ENCODE data around the gene SLC6A19. TPM values are rescaled to one million over a fixed set of nuclear protein-coding genes. Genes with fewer than 3 reads are reported as not detected.

Gene SLC6A19
- total and polyA plus RNA-seq, 2 of the 13 experiments (the other 11 are each of a cell fraction or from before 2014, with no cell fraction given), result 0.02 TPM; not detected in 1

- in situ Hi-C loops (cut with HindIII; ENCODE audit: extremely low pct_ligation_motif_present, low pct_unique_long_range_greater_than_20kb) (no loop called here), intact Hi-C loops (cut with micrococcal nuclease; ENCODE audit: unreplicated experiment) (no loop called here)
- 65% methylated on average over 5 of the region's 7 CpGs for WGBS (ENCODE audit: low lambda C conversion rate)
- no TSS peak for BruUV-seq (replicated peaks)
- Histone ChIP-seq H3K4me1 (ENCODE audit: insufficient read depth, low read length) (peaks cover 28% of the 10 kb centered on the region), H3K9me3 (ENCODE audit: low read length) (no peaks in the 10 kb centered on the region), H3K27me3 (ENCODE audit: control insufficient read depth in 1 of 2, insufficient read depth in 2 of 2, low read length in 2 of 2) (peaks cover 3 to 54% of the 10 kb centered on the region in 2 experiments; a peak in 4 of 5 replicates), H3K4me2 (ENCODE audit: low read depth, low read length) (no peak overlapping the region), H4K20me1 (ENCODE audit: insufficient read depth, low read length) (no peaks in the 10 kb centered on the region), H3K4me3 (replicated peaks in 1 of 3; ENCODE audit: insufficient read depth in 1 of 3, low read depth in 2 of 3, low read length in 3 of 3) (no peak overlapping the region), H3K27ac (ENCODE audit: extremely low read length, insufficient read depth, low read length) (no peak overlapping the region), H3K9ac (ENCODE audit: insufficient read depth, low read depth, low read length) (no peak overlapping the region), H3K36me3 (replicated peaks in 1 of 2; ENCODE audit: control insufficient read depth in 1 of 2, insufficient read depth in 2 of 2, low read length in 2 of 2) (no peaks in the 10 kb centered on the region), H2AFZ (ENCODE audit: low read length) (no peak overlapping the region), H3K79me2 (ENCODE audit: insufficient read depth, low read length) (no peaks in the 10 kb centered on the region)
- DNase-seq (ENCODE audit: low spot score) (no peak), FAIRE-seq (no peak), ATAC-seq (no peak)
- no peak for TF ChIP-seq RBM39 (IDR thresholded peaks at IDR 0.05; ENCODE audit: low read depth, low read length, poor library complexity, severe bottlenecking)
- no peak for TF ChIP-seq ZNF446 (CRISPR knock-in tag; IDR thresholded peaks at IDR 0.05)
- TF ChIP-seq, protein P1, sequence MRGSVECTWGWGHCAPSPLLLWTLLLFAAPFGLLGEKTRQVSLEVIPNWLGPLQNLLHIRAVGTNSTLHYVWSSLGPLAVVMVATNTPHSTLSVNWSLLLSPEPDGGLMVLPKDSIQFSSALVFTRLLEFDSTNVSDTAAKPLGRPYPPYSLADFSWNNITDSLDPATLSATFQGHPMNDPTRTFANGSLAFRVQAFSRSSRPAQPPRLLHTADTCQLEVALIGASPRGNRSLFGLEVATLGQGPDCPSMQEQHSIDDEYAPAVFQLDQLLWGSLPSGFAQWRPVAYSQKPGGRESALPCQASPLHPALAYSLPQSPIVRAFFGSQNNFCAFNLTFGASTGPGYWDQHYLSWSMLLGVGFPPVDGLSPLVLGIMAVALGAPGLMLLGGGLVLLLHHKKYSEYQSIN (CRISPR knock-in tag; IDR thresholded peaks at IDR 0.05; ENCODE audit: borderline replicate concordance), result no peak
- TF ChIP-seq FOXP1 (IDR thresholded peaks at IDR 0.05), result 0 out of 2 replicates have a peak, but pooled peaks have one; percentile 6
- no peak for TF ChIP-seq FOXP1 (CRISPR knock-in tag; IDR thresholded peaks at IDR 0.05)
- ChIA-PET POLR2A (no interaction called here), CTCF (ENCODE audit: low intra/inter-chr PET ratio, low total read pairs) (no interaction called here)
Measured at GRCh38 chr5:1197876-1198666, 3.3 kb upstream of the SLC6A19 start.

DNA sequence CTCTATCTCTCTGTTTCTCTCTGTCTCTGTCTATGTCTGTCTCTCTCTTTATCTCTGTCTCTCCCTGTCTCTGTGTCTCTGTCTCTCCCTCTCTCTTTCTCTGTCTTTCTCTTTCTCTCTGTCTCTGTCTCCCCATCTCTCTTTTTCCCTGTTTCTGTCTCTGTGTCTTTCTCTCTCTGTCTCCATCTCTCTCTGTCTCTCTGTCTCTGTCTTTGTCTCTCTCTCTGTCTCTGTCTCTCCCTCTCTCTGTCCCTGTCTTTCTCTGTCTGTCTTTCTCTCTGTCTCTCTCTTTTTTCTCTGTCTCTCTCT, 2.1 kb upstream of the SLC6A19 start:
- CTCF ChIA-PET (ENCODE audit: low intra/inter-chr PET ratio, low total read pairs), result no interaction called here
- H3K27me3 ChIP-seq (ENCODE audit: control insufficient read depth in 1 of 2, insufficient read depth in 2 of 2, low read length in 2 of 2), result peaks cover 1 to 56% of the 10 kb centered on the region in 2 experiments; a peak in 4 of 5 replicates

More for the DNA sequence above, 2.1 kb upstream of the SLC6A19 start:
- FAIRE-seq (no peak), ATAC-seq (no peak), DNase-seq (ENCODE audit: low spot score) (no peak)
- no peaks in the 10 kb centered on the region for H3K9me3 ChIP-seq (ENCODE audit: low read length)
- H4K20me1 ChIP-seq (ENCODE audit: insufficient read depth, low read length), result no peaks in the 10 kb centered on the region
- intact Hi-C loops (cut with micrococcal nuclease; ENCODE audit: unreplicated experiment) (no loop called here), in situ Hi-C loops (cut with HindIII; ENCODE audit: extremely low pct_ligation_motif_present, low pct_unique_long_range_greater_than_20kb) (no loop called here)
- BruUV-seq (replicated peaks), result no TSS peak
- no peaks in the 10 kb centered on the region for H3K79me2 ChIP-seq (ENCODE audit: insufficient read depth, low read length)
- POLR2A ChIA-PET, result no interaction called here
- no peak overlapping the region for H3K9ac ChIP-seq (ENCODE audit: insufficient read depth, low read depth, low read length)
- no peak overlapping the region for H3K27ac ChIP-seq (ENCODE audit: extremely low read length, insufficient read depth, low read length)
- H3K4me3 ChIP-seq (replicated peaks in 1 of 3; ENCODE audit: insufficient read depth in 1 of 3, low read depth in 2 of 3, low read length in 3 of 3), result no peak overlapping the region
- no peaks in the 10 kb centered on the region for H3K36me3 ChIP-seq (replicated peaks in 1 of 2; ENCODE audit: control insufficient read depth in 1 of 2, insufficient read depth in 2 of 2, low read length in 2 of 2)
- peak; percentile 86; the same call in 1 of the 2 replicates for TF ChIP-seq ZNF512 (CRISPR knock-in tag; IDR thresholded peaks at IDR 0.05)
- peak; percentile 3; the same call in 1 of the 2 replicates for TF ChIP-seq FOXP1 (IDR thresholded peaks at IDR 0.05)
- TF ChIP-seq FOXP1 (CRISPR knock-in tag; IDR thresholded peaks at IDR 0.05), result no peak
- no peak for TF ChIP-seq ZSCAN22 (CRISPR knock-in tag; IDR thresholded peaks at IDR 0.05)
- TF ChIP-seq MEF2D (CRISPR knock-in tag; IDR thresholded peaks at IDR 0.05), result no peak
- no peak overlapping the region for H2AFZ ChIP-seq (ENCODE audit: low read length)
- peak overlapping the region; percentile 55 for H3K4me2 ChIP-seq (ENCODE audit: low read depth, low read length)
- peaks cover 32% of the 10 kb centered on the region for H3K4me1 ChIP-seq (ENCODE audit: insufficient read depth, low read length)

All from HepG2 (cell line).